Smooth muscle cell (in vitro differentiated cells): Measurements from ENCODE around the gene TNFSF18. TPM values are rescaled to one million over a fixed set of nuclear protein-coding genes. Genes with fewer than 3 reads are reported as not detected.

ENCODE experiments used
- DNase-seq: peaks from one replicate; lab custom pipeline; 2025; ENCODE audit not compliant: unreplicated experiment; lab: John Stamatoyannopoulos, UW
- H2AFZ ChIP-seq: fragments of 200-600 bp; sonication (generic); 2 replicates; pipeline ENCODE4 v1.6.0; 2016; ENCODE audit warnings: antibody characterized with exemption, low read depth, mild to moderate bottlenecking
- H3F3A ChIP-seq: fragments of 200-600 bp; sonication (generic); 2 replicates; pipeline ENCODE4 v1.6.0; 2017; ENCODE audit warnings: antibody characterized with exemption, low read depth
- H3K27ac ChIP-seq: fragments of 200-600 bp; sonication (generic); 2 replicates; pipeline ENCODE4 v1.5.1; 2016; ENCODE audit warnings: low read depth, mild to moderate bottlenecking
- H3K27me3 ChIP-seq: fragments of 200-600 bp; sonication (generic); 2 replicates; pipeline ENCODE4 v1.6.1; 2016; ENCODE audit warnings: low read depth, mild to moderate bottlenecking
- H3K36me3 ChIP-seq: fragments of 200-600 bp; sonication (generic); 2 replicates; pipeline ENCODE4 v1.5.1; 2016; ENCODE audit warnings: low read depth
- H3K4me1 ChIP-seq: fragments of 200-600 bp; sonication (generic); 2 replicates; pipeline ENCODE4 v1.5.1; 2016; ENCODE audit warnings: low read depth
- H3K4me2 ChIP-seq: fragments of 200-600 bp; sonication (generic); 2 replicates; pipeline ENCODE4 v1.6.0; 2016; ENCODE audit warnings: mild to moderate bottlenecking
- H3K4me3 ChIP-seq: fragments of 200-600 bp; sonication (generic); 2 replicates; pipeline ENCODE4 v1.5.1; 2016; ENCODE audit warnings: mild to moderate bottlenecking
- H3K79me2 ChIP-seq: fragments of 200-600 bp; sonication (generic); 2 replicates; pipeline ENCODE4 v1.6.0; 2016; ENCODE audit warnings: low read depth, mild to moderate bottlenecking
- H3K9ac ChIP-seq: fragments of 200-600 bp; sonication (generic); 2 replicates; pipeline ENCODE4 v1.6.0; 2016; ENCODE audit warnings: low read depth
- H3K9me3 ChIP-seq: fragments of 200-600 bp; sonication (generic); replicated peaks from 2 replicates; pipeline ENCODE4 v1.5.1; 2016; ENCODE audit warnings: low read depth
- H4K20me1 ChIP-seq: fragments of 200-600 bp; sonication (generic); 2 replicates; pipeline ENCODE4 v1.6.0; 2016; ENCODE audit warnings: low read depth
- WGBS: methylation state at CpG from one replicate; pipeline ENCODE4 v1.1.7; 2016; ENCODE audit warnings: low lambda C conversion rate; 5-methylcytosine and 5-hydroxymethylcytosine counted together
- polyA plus RNA-seq: library from polyadenylated mRNA; unstranded; fragments of >200 nt; fragmentation: Nextera tagmentation; extraction: Ambion mirVana; gene quantifications from 2 replicates; pipeline ENCODE4 v1.2.1, GENCODE V29; 2016
- total RNA-seq: library from RNA; depleted of rRNA; stranded (reverse); fragments of >200 nt; gene quantifications from 2 replicates; pipeline ENCODE4 v1.2.3, GENCODE V29; 2014
- TF ChIP-seq, protein P1 (sequence below): fragments of 200-600 bp; sonication (generic); IDR thresholded peaks from 2 replicates; pipeline ENCODE4 v1.5.1; 2017; ENCODE audit warnings: borderline replicate concordance, mild to moderate bottlenecking, antibody characterized with exemption; ENCODE audit not compliant: insufficient read depth, poor library complexity, severe bottlenecking

The TNFSF18 gene
- total and polyA plus RNA-seq, 2 experiments from 2014 or later = 0.23 TPM; not detected in 1

DNA sequence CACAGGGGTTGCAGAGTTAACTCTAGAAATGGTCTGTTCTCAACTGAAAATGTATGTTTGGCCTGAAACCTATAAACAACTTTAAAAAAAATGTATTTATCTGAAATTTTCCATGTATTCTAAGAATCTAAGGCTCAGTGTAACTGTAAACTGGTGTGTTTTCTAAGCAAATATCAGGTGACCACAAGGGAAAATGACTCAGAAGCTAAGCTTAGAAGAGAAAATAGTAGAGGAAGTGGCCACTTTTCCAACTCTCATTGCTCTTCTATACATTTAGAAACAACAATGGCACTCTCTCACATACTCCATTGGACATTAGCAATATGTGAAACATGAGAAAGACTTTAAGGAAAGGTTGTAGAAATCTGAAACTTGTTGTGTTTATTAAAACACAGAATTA is 7.5 kb downstream of the TNFSF18 start:
- Histone ChIP-seq H3K4me1 (no peaks in the 10 kb centered on the region), H3K79me2 (no peaks in the 10 kb centered on the region), H3F3A (no peaks in the 10 kb centered on the region), H2AFZ (no peak overlapping the region), H3K9me3 (no peaks in the 10 kb centered on the region), H3K27me3 (no peaks in the 10 kb centered on the region), H3K9ac (no peak overlapping the region), H3K4me2 (no peak overlapping the region), H4K20me1 (no peaks in the 10 kb centered on the region), H3K27ac (no peak overlapping the region), H3K4me3 (no peak overlapping the region), H3K36me3 (no peaks in the 10 kb centered on the region)
- TF ChIP-seq, protein P1, sequence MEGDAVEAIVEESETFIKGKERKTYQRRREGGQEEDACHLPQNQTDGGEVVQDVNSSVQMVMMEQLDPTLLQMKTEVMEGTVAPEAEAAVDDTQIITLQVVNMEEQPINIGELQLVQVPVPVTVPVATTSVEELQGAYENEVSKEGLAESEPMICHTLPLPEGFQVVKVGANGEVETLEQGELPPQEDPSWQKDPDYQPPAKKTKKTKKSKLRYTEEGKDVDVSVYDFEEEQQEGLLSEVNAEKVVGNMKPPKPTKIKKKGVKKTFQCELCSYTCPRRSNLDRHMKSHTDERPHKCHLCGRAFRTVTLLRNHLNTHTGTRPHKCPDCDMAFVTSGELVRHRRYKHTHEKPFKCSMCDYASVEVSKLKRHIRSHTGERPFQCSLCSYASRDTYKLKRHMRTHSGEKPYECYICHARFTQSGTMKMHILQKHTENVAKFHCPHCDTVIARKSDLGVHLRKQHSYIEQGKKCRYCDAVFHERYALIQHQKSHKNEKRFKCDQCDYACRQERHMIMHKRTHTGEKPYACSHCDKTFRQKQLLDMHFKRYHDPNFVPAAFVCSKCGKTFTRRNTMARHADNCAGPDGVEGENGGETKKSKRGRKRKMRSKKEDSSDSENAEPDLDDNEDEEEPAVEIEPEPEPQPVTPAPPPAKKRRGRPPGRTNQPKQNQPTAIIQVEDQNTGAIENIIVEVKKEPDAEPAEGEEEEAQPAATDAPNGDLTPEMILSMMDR = no peak
- no peak for DNase-seq

- 83% methylated on average over 3 of the region's 3 CpGs for WGBS
- Histone ChIP-seq H3K4me3 (no peak overlapping the region), H3K9ac (no peak overlapping the region), H2AFZ (no peak overlapping the region), H3F3A (no peaks in the 10 kb centered on the region), H3K27ac (no peak overlapping the region), H3K27me3 (no peaks in the 10 kb centered on the region), H3K79me2 (no peaks in the 10 kb centered on the region), H3K36me3 (no peaks in the 10 kb centered on the region), H3K4me2 (no peak overlapping the region), H4K20me1 (no peaks in the 10 kb centered on the region), H3K9me3 (no peaks in the 10 kb centered on the region), H3K4me1 (no peaks in the 10 kb centered on the region)
- no peak for DNase-seq
- TF ChIP-seq, protein P1 = no peak
Measured at GRCh38 chr1:173042806-173043205, 7.9 kb downstream of the TNFSF18 start.

DNA sequence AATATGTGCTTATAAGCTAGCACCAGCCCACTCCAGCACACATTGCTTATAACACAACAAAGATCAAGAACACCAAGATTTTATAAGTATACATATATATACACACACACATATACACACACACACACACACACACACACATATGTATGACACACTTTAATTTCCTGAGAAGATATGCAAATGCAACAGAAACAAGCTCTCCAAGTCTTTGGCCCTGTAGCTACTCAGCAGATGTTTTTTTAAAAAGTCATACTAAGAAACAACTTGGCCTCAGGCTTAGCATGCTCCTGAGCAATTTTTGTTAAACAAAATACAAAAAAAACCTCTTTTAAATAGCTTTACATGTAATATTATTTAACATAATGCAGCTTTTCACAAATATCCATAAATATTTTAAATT is 11.1 kb downstream of the TNFSF18 start:
- Histone ChIP-seq H2AFZ (no peak overlapping the region), H3K36me3 (no peaks in the 10 kb centered on the region), H4K20me1 (no peaks in the 10 kb centered on the region), H3K4me3 (no peak overlapping the region), H3K9me3 (no peaks in the 10 kb centered on the region), H3F3A (no peaks in the 10 kb centered on the region), H3K4me1 (no peaks in the 10 kb centered on the region), H3K4me2 (no peak overlapping the region), H3K27me3 (no peaks in the 10 kb centered on the region), H3K79me2 (no peaks in the 10 kb centered on the region), H3K27ac (no peak overlapping the region), H3K9ac (no peak overlapping the region)
- TF ChIP-seq, protein P1 = no peak
- no peak for DNase-seq

DNA sequence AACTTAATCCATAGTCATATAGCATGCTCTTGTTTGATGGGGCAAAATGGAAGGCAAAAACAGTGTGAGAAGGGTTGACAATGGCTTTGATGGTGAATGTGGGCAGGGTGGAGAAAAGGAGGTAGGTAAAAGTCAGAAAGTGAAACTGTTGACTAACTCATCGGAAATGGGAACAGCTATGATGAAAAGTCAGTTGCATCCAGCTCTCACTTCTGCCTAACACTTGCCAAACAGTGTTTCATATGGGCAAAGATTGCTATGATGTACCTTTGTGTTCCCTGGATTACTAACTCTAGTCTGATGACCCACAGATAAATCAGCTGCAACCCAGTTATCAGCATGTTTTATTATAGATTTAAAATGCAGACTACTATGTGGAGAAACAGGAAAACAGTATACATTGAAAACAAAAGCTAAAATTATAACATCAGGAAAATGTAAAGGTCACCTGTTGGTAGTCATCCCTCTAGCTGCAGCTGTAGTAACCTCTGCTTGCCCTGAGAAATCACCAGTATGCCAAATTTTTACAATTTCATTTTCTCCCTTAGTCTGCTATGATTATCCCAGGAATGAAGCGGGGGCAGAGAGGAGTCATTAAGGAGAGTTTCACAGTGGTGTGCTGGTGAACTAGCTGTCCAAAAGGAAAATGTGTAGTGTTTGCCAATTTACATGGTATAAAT is 11.7 kb downstream of the TNFSF18 start:
- no peaks in the 10 kb centered on the region for H3K36me3 ChIP-seq
- no peaks in the 10 kb centered on the region for H4K20me1 ChIP-seq
- no peaks in the 10 kb centered on the region for H3K27me3 ChIP-seq
- H3F3A ChIP-seq = no peaks in the 10 kb centered on the region
- no peaks in the 10 kb centered on the region for H3K9me3 ChIP-seq
- TF ChIP-seq, protein P1 = no peak
- H3K4me1 ChIP-seq = no peaks in the 10 kb centered on the region
- H3K79me2 ChIP-seq = no peaks in the 10 kb centered on the region
- H3K4me2 ChIP-seq = no peak overlapping the region
- H3K4me3 ChIP-seq = no peak overlapping the region
- H3K9ac ChIP-seq = no peak overlapping the region
- no peak overlapping the region for H2AFZ ChIP-seq
- DNase-seq = no peak
- no peak overlapping the region for H3K27ac ChIP-seq
- 98% methylated on average over 2 of the region's 2 CpGs for WGBS
